Liver (tissue), 3 donors: ENCODE results near the gene TJP2.

Experiments
- CTCF ChIP-seq: fragments of 150-350 bp; IDR thresholded peaks from 2 replicates; pipeline ENCODE4 v1.5.1; 2017; ENCODE audit warnings: improper control_type of control experiment, low read depth, low read length; ENCODE audit not compliant: missing input control
- SP1 ChIP-seq: IDR thresholded peaks from 2 replicates; pipeline ENCODE4 v1.6.1; 2018; ENCODE audit warnings: antibody characterized with exemption, mild to moderate bottlenecking
- TAF1 ChIP-seq: conservative IDR thresholded peaks from 2 replicates; pipeline ENCODE4 v1.6.1; 2016; ENCODE audit warnings: antibody characterized with exemption, mild to moderate bottlenecking
- donor health status: healthy.
- donor health status: healthy.

GRCh38 chr9:69204326-69204725 is 30.2 kb downstream of the TJP2 start:
- TF ChIP-seq CTCF (no peak), SP1 (no peak), TAF1 (no peak)
